ENCODE data around the gene DLG1.

Gene DLG1

DNA sequence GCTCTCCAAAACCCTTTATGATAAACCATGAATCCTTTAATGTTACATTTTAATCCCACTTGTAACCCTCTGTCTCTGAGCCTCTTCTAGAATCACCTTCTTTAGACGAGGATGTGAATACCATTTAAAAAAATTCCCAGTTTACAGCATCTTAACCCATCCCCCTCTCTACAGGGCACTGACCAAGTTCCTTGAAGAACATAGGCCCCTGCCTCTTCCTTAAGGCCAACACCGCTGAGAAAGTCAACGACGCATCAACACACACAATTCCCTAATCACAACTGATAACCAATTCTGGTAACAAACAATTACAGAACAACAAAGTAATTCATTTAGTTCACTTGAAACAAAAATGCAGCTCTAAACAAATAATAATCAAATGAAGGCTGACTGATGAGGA is 130.3 kb downstream of the DLG1 start:
- TF ChIP-seq, protein P1, sequence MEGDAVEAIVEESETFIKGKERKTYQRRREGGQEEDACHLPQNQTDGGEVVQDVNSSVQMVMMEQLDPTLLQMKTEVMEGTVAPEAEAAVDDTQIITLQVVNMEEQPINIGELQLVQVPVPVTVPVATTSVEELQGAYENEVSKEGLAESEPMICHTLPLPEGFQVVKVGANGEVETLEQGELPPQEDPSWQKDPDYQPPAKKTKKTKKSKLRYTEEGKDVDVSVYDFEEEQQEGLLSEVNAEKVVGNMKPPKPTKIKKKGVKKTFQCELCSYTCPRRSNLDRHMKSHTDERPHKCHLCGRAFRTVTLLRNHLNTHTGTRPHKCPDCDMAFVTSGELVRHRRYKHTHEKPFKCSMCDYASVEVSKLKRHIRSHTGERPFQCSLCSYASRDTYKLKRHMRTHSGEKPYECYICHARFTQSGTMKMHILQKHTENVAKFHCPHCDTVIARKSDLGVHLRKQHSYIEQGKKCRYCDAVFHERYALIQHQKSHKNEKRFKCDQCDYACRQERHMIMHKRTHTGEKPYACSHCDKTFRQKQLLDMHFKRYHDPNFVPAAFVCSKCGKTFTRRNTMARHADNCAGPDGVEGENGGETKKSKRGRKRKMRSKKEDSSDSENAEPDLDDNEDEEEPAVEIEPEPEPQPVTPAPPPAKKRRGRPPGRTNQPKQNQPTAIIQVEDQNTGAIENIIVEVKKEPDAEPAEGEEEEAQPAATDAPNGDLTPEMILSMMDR (IDR thresholded peaks at IDR 0.05; ENCODE audit: borderline replicate concordance, control extremely low read depth, extremely low read depth, insufficient read depth, missing control alignments), result no peak
- in situ Hi-C loops (cut with MboI; ENCODE audit: low sequenced_read_pairs, unreplicated experiment), result no loop called here
- DNase-seq (ENCODE audit: low spot score), result no peak

- DNase-seq (ENCODE audit: low spot score), result no peak
- TF ChIP-seq, protein P1 (IDR thresholded peaks at IDR 0.05; ENCODE audit: borderline replicate concordance, control extremely low read depth, extremely low read depth, insufficient read depth, missing control alignments), result no peak
- in situ Hi-C loops (cut with MboI; ENCODE audit: low sequenced_read_pairs, unreplicated experiment), result no loop called here
These were observed 130.9 kb downstream of the DLG1 start for GRCh38 chr3:197167549-197167948.

GRCh38 chr3:197165890-197166289 is 132.5 kb downstream of the DLG1 start:
- no peak for DNase-seq (ENCODE audit: low spot score)
- TF ChIP-seq, protein P1 (IDR thresholded peaks at IDR 0.05; ENCODE audit: borderline replicate concordance, control extremely low read depth, extremely low read depth, insufficient read depth, missing control alignments), result no peak
- in situ Hi-C loops (cut with MboI; ENCODE audit: low sequenced_read_pairs, unreplicated experiment), result no loop called here

- in situ Hi-C loops (cut with MboI; ENCODE audit: low sequenced_read_pairs, unreplicated experiment), result no loop called here
- TF ChIP-seq, protein P1 (IDR thresholded peaks at IDR 0.05; ENCODE audit: borderline replicate concordance, control extremely low read depth, extremely low read depth, insufficient read depth, missing control alignments), result no peak
These were observed 143.4 kb downstream of the DLG1 start for GRCh38 chr3:197155046-197155445.

DNA sequence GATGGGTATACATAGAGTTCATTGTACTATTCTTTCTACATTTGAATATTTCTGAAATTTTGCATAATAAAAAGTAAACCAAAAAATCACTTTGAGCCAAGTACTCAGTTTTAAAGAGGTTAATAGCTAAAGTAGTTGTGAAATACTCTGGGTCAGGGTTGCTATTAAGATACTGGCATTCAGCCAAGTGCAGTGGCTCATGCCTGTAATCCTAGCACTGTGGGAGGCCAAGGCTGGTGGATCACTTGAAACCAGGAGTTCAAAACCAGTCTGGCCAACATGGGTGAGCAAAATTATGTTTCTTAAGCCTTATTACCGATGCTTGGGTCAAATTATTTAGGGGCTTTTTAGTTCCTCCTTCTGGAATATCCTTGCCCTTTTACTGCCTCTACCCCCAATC is 146.8 kb downstream of the DLG1 start:
- TF ChIP-seq, protein P1 (IDR thresholded peaks at IDR 0.05; ENCODE audit: borderline replicate concordance, control extremely low read depth, extremely low read depth, insufficient read depth, missing control alignments), result no peak
- no peak for DNase-seq (ENCODE audit: low spot score)
- in situ Hi-C loops (cut with MboI; ENCODE audit: low sequenced_read_pairs, unreplicated experiment), result no loop called here

More at GRCh38 chr3:197155046-197155445, 143.4 kb downstream of the DLG1 start:
- no peak for DNase-seq (ENCODE audit: low spot score)

DNA sequence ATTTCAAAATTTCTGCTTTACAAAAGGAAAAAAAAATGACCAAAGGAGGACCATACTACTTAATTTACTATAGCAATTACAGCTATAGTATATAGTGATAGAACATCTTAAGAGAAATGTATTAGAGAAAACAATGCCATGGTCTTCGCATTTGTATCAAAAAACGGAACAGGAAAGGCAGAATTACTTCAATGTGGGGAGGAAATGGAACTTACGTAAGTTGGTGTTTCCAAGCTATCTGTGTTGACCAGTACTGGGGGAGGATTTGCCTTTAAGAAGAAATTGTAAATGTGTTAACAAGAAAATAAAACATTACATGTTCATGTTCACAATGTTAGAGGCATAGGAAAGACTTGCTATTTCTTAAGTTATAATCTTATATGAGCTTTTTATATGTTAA is 148.9 kb downstream of the DLG1 start:
- TF ChIP-seq, protein P1 (IDR thresholded peaks at IDR 0.05; ENCODE audit: borderline replicate concordance, control extremely low read depth, extremely low read depth, insufficient read depth, missing control alignments), result no peak
- DNase-seq (ENCODE audit: low spot score), result no peak
- in situ Hi-C loops (cut with MboI; ENCODE audit: low sequenced_read_pairs, unreplicated experiment), result no loop called here

- no peak for DNase-seq (ENCODE audit: low spot score)
- in situ Hi-C loops (cut with MboI; ENCODE audit: low sequenced_read_pairs, unreplicated experiment), result no loop called here
- TF ChIP-seq, protein P1 (IDR thresholded peaks at IDR 0.05; ENCODE audit: borderline replicate concordance, control extremely low read depth, extremely low read depth, insufficient read depth, missing control alignments), result no peak
These were observed 154.2 kb downstream of the DLG1 start for GRCh38 chr3:197144188-197144587.

Data from GM13976 (cell line).